Prostate gland (tissue), 2 donors: ENCODE data around the gene CEBPB. TPM values are rescaled to one million over a fixed set of nuclear protein-coding genes. Genes with fewer than 3 reads are reported as not detected.

ENCODE experiments used
- DNase-seq: peaks from one replicate; pipeline ENCODE4 v3.0.0-alpha.2; 2019; ENCODE audit warnings: low spot score
- H3K27ac ChIP-seq, 2 donors: fragments of 200-600 bp; sonication (generic); 2 replicates each; pipeline ENCODE4 v1.5.1; 2017 to 2019
- H3K27me3 ChIP-seq: fragments of 200-600 bp; sonication (generic); replicated peaks from 2 replicates; pipeline ENCODE4 v1.5.1; 2019; ENCODE audit not compliant: insufficient read depth
- H3K36me3 ChIP-seq, 2 donors: fragments of 200-600 bp; sonication (generic); 1 replicate in 1 of 2; 2 replicates in 1 of 2; pipeline versions ENCODE4 v1.5.1 to v1.8.1; 2017 to 2019
- H3K4me1 ChIP-seq: fragments of 200-600 bp; sonication (generic); replicated peaks from 2 replicates; pipeline ENCODE4 v1.5.1; 2019
- H3K4me3 ChIP-seq, 2 donors: fragments of 200-600 bp; sonication (generic); 2 replicates each; pipeline ENCODE4 v1.5.1; 2017 to 2019
- H3K9me3 ChIP-seq: fragments of 200-600 bp; sonication (generic); 2 replicates; pipeline ENCODE4 v1.5.1; 2017
- POLR2A ChIP-seq: fragments of 450-650 bp; IDR thresholded peaks from one replicate; pipeline ENCODE4 v1.6.1; 2016; ENCODE audit warnings: antibody characterized with exemption, mild to moderate bottlenecking
- POLR2AphosphoS5 ChIP-seq: sonication (generic); formaldehyde crosslinking; IDR thresholded peaks from one replicate; pipeline ENCODE4 v1.6.1; 2017; ENCODE audit warnings: antibody characterized with exemption
- WGBS: methylation state at CpG from one replicate; pipeline ENCODE4 v1.1.5; 2018; 5-methylcytosine and 5-hydroxymethylcytosine counted together
- intact Hi-C: fragments of 100-400 bp; cut with DNase I; formaldehyde crosslinking; loops from one replicate; pipeline ENCODE4 v1.14.2; 2022
- total RNA-seq, 2 donors: library from RNA; depleted of rRNA; stranded (reverse); fragments of >200 nt; gene quantifications; one replicate each; pipeline ENCODE4 v1.1.0, GENCODE V29; 2016
- TF ChIP-seq, protein P1 (sequence below), 4 experiments: fragments of 200-600 bp in 2 of 4; fragments of 450-650 bp in 2 of 4; sonication (generic) in 2 of 4; IDR thresholded peaks; 1 replicate in 3 of 4; 2 replicates in 1 of 4; pipeline ENCODE4 v1.5.1; 2016 to 2019; ENCODE audit warnings: antibody characterized with exemption in 4 of 4, mild to moderate bottlenecking in 2 of 4, moderate library complexity in 2 of 4

Gene CEBPB
- total RNA-seq, 2 donors from 2014 or later, result 72.8 to 77.2 TPM

DNA sequence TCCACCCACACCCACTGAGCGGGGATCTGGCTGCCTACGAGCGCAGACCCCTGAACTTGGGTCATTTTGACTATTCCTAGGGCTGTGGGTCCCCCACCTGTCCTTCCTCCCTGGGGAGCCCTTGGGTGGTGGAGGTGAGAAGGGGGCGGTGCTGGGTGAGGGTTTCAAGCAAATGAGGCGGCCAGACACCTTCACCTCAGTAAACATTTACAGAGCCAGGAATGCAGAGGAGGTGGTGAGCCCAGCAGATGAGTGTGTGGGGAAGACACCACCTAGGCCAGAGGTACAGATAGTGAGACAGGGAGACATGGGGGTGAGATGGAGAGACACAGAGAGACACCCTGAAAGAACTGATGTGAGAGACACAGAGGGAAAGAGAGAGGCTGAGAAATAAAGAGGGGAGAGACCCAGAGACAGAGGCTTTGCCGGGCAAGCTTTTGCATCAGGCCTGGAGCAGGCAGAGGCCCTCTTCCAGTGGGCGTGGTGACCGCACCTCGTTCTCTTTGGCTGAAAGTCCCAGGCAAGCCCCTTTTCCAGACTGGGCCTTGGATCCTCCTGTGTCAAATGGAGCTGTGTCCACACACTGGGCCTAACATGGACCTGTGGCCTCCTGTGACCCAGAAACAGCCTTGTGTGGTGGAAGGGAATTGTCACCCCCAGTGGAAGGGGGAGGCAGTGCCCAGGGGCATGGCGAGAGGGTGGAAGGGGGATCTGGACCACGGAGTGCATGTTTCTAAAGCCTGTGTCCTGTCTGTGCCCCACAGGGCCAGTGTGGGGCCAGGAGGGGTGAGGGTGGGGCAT is 29.7 kb downstream of the CEBPB start:
- Histone ChIP-seq H3K9me3 (no peaks in the 10 kb centered on the region), H3K36me3 (no peaks in the 10 kb centered on the region), H3K27me3 (no peaks in the 10 kb centered on the region), H3K4me3 (no peak overlapping the region), H3K27ac (no peak overlapping the region), H3K4me1 (no peaks in the 10 kb centered on the region)
- DNase-seq, result no peak
- TF ChIP-seq POLR2A (no peak), POLR2AphosphoS5 (no peak)
- TF ChIP-seq, protein P1, sequence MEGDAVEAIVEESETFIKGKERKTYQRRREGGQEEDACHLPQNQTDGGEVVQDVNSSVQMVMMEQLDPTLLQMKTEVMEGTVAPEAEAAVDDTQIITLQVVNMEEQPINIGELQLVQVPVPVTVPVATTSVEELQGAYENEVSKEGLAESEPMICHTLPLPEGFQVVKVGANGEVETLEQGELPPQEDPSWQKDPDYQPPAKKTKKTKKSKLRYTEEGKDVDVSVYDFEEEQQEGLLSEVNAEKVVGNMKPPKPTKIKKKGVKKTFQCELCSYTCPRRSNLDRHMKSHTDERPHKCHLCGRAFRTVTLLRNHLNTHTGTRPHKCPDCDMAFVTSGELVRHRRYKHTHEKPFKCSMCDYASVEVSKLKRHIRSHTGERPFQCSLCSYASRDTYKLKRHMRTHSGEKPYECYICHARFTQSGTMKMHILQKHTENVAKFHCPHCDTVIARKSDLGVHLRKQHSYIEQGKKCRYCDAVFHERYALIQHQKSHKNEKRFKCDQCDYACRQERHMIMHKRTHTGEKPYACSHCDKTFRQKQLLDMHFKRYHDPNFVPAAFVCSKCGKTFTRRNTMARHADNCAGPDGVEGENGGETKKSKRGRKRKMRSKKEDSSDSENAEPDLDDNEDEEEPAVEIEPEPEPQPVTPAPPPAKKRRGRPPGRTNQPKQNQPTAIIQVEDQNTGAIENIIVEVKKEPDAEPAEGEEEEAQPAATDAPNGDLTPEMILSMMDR (IDR thresholded peaks at IDR 0.05), result no peak
- intact Hi-C loops, result no loop called here
- WGBS, result 81% methylated on average over 11 of the region's 11 CpGs

DNA sequence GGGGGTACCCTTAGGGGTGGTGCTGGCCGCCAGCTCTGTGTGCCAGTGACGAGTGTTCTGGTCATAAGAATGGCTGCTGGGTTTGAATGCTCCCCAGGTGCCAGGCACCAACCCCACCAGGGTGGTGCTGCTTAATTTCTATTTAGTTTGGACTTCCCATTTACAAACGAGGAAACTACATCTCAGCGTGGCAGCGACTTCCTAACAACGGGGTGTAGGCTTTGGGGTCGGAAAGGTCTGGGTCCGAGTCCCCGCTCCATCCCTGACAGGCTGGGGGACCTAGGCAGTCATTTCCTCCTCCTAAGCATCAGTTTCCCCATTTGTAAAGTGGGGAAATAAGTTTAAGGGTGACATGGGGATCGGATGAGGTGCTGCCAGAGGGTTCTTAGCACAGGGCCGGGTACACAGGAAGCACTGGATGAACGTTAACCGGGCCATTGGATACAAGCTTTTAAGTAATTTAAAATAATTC is 30.3 kb downstream of the CEBPB start:
- Histone ChIP-seq H3K36me3 (no peaks in the 10 kb centered on the region), H3K27ac (no peak overlapping the region), H3K4me3 (no peak overlapping the region), H3K4me1 (no peaks in the 10 kb centered on the region), H3K27me3 (no peaks in the 10 kb centered on the region), H3K9me3 (no peaks in the 10 kb centered on the region)
- TF ChIP-seq, protein P1 (IDR thresholded peaks at IDR 0.05), result no peak
- TF ChIP-seq POLR2A (no peak), POLR2AphosphoS5 (no peak)
- WGBS, result 91% methylated on average over 13 of the region's 13 CpGs
- no peak for DNase-seq
- intact Hi-C loops, result no loop called here

DNA sequence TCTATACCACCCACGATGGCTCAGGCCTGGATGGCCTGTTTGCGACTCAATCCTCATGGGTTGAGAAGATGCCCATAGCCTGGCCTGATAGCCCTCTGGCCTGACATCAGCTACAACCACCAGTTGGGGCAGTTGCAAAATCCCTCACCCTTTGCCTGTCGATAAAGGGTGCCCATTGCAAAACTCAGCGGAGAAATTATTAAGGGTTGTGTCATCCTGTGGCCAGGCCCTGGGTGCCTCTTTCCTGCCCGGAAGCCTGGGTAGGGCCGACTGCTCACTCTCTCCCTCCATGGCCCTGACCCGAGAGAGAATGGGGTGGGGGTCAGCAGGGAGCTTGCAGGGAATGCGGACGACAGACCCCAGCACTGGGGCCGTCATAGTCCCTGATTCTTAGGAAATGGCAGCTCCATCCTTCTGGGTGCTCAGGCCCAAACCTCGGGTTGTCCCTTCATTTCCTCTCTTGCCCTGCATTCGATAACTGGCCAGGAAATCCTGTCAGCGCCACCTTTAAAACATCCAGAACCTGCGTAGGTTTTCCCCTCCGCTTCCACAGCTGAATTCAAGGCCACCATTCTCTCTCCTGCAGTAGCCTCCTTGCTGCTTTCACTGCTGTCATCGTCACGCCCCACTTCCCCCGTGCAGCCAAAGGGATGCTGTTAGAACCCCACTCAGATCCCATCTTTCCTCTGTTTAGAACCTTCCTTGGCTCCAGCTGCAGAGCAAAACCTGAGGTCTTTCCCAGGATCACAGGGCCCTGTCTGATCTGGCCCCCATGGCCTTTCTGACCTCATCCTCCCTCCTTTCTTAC is 31.1 kb downstream of the CEBPB start:
- 88% methylated on average over 18 of the region's 18 CpGs for WGBS
- no peaks in the 10 kb centered on the region for H3K27me3 ChIP-seq
- DNase-seq, result no peak
- H3K36me3 ChIP-seq, result no peaks in the 10 kb centered on the region
- no peak overlapping the region for H3K27ac ChIP-seq
- H3K9me3 ChIP-seq, result no peaks in the 10 kb centered on the region
- intact Hi-C loops, result no loop called here
- TF ChIP-seq POLR2AphosphoS5 (no peak), POLR2A (no peak)
- TF ChIP-seq, protein P1 (IDR thresholded peaks at IDR 0.05), result no peak
- no peaks in the 10 kb centered on the region for H3K4me1 ChIP-seq
- no peak overlapping the region for H3K4me3 ChIP-seq

DNA sequence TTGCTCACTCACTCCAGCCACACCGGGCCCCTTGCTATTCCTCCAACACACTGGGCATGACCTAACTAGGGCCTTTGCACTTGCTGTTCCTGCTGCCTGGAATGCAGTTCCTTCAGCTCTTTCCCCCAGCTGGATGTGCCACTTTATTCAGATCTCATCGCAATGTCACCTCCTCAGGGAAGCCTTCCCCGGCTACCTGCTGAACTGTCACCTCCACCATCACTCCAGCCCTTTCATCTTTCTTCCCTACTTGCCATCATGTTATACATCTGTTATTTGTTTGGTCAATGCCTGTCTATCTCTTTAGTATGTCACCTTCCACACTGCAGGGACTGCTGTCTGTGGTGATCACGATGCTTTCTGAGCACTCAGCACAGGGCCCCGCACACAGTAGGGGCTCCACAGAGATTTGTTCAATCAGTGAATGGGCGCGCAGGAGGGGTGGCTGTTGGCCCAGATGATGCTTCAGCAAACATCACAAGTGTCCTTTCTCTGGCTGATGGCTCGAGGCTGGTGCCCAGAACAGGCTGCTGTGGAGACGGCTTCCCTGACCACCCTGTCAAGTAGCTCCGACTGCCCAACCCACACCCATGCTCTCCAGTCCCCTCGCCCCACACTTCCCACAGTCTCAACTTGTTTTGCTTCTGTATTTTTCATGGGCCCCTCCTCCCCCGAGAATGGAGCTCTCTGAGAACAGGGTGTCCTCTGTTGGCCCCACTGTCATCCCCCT is 31.8 kb downstream of the CEBPB start:
- DNase-seq, result no peak
- 92% methylated on average over 12 of the region's 12 CpGs for WGBS
- Histone ChIP-seq H3K4me1 (no peaks in the 10 kb centered on the region), H3K27me3 (no peaks in the 10 kb centered on the region), H3K9me3 (no peaks in the 10 kb centered on the region), H3K27ac (no peak overlapping the region), H3K4me3 (no peak overlapping the region), H3K36me3 (no peaks in the 10 kb centered on the region)
- no peak for TF ChIP-seq POLR2AphosphoS5
- TF ChIP-seq, protein P1 (IDR thresholded peaks at IDR 0.05), result no peak
- no peak for TF ChIP-seq POLR2A
- intact Hi-C loops, result no loop called here
